ENCODE measurements around the gene CHST8.

CHST8 gene

GRCh38 chr19:33671211-33671610 lies 49.5 kb downstream of the CHST8 start:
- DNase-seq (ENCODE audit: low read depth in 2 of 2, low spot score in 1 of 2), result no peak

GRCh38 chr19:33673258-33673875 lies 51.6 kb downstream of the CHST8 start:
- no peak for DNase-seq (ENCODE audit: low read depth in 2 of 2, low spot score in 1 of 2)

GRCh38 chr19:33673996-33674625 lies 52.4 kb downstream of the CHST8 start:
- no peak for DNase-seq (ENCODE audit: low read depth in 2 of 2, low spot score in 1 of 2)

GRCh38 chr19:33674626-33675367 lies 53.0 kb downstream of the CHST8 start:
- no peak for DNase-seq (ENCODE audit: low read depth in 2 of 2, low spot score in 1 of 2)

GRCh38 chr19:33675501-33676124 lies 53.9 kb downstream of the CHST8 start:
- no peak for DNase-seq (ENCODE audit: low read depth in 2 of 2, low spot score in 1 of 2)

- DNase-seq (ENCODE audit: low read depth in 2 of 2, low spot score in 1 of 2), result no peak
Measured at GRCh38 chr19:33676999-33677665, 55.4 kb downstream of the CHST8 start.

- DNase-seq (ENCODE audit: low read depth in 2 of 2, low spot score in 1 of 2), result no peak
Measured at GRCh38 chr19:33677745-33678426, 56.1 kb downstream of the CHST8 start.

- no peak for DNase-seq (ENCODE audit: low read depth in 2 of 2, low spot score in 1 of 2)
Measured at GRCh38 chr19:33678796-33679585, 57.2 kb downstream of the CHST8 start.

- no peak for DNase-seq (ENCODE audit: low read depth in 2 of 2, low spot score in 1 of 2)
Measured at GRCh38 chr19:33679696-33680095, 57.9 kb downstream of the CHST8 start.

- DNase-seq (ENCODE audit: low read depth in 2 of 2, low spot score in 1 of 2), result no peak
Measured at GRCh38 chr19:33681081-33681680, 59.4 kb downstream of the CHST8 start.

GRCh38 chr19:33683881-33684537 lies 62.3 kb downstream of the CHST8 start:
- no peak for DNase-seq (ENCODE audit: low read depth in 2 of 2, low spot score in 1 of 2)

- no peak for DNase-seq (ENCODE audit: low read depth in 2 of 2, low spot score in 1 of 2)
Measured at GRCh38 chr19:33684538-33685232, 62.9 kb downstream of the CHST8 start.

GRCh38 chr19:33685541-33685940 lies 63.8 kb downstream of the CHST8 start:
- DNase-seq (ENCODE audit: low read depth in 2 of 2, low spot score in 1 of 2), result no peak

GRCh38 chr19:33686262-33686661 lies 64.5 kb downstream of the CHST8 start:
- DNase-seq (ENCODE audit: low read depth in 2 of 2, low spot score in 1 of 2), result no peak

GRCh38 chr19:33686687-33687480 lies 65.1 kb downstream of the CHST8 start:
- no peak for DNase-seq (ENCODE audit: low read depth in 2 of 2, low spot score in 1 of 2)

- no peak for DNase-seq (ENCODE audit: low read depth in 2 of 2, low spot score in 1 of 2)
Measured at GRCh38 chr19:33687481-33688170, 65.9 kb downstream of the CHST8 start.

Data from stimulated activated CD8-positive, alpha-beta memory T cell treated with anti-CD3 and anti-CD28 coated beads, Interleukin-4, amount 100 ng/mL, for 1 hour (primary cell).